LoVo (cell line): ENCODE results near the gene GGT1.
"Not testable (repeated sequence)": the region's sequence is repeated elsewhere in the genome, so short reads cannot be mapped to it uniquely, and the experiment has no call there.

ENCODE experiments used
- DNase-seq: peaks from one replicate; pipeline ENCODE4 v3.0.0-alpha.2; 2016; ENCODE audit warnings: low spot score

The GGT1 gene

DNA sequence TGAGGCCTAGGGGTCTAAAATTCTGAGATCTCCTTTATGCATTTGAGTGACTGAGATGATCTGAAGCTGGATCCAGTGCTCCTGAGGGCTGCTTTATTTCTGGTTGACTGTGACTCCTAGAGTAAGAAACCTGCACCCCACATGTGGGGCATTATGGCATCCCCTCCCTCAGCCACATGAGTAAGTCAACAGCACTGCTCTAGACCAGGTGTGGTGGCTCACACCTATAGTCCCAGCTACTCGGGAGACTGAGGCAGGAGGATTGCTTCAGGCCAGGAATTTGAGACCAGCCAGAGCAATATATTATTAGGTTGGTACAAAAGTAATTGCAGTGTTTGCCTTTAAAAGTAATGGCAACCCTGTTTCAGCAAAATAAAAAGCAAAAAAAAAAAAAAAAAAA is 39.3 kb downstream of the GGT1 start:
- not testable (repeated sequence) for DNase-seq

DNA sequence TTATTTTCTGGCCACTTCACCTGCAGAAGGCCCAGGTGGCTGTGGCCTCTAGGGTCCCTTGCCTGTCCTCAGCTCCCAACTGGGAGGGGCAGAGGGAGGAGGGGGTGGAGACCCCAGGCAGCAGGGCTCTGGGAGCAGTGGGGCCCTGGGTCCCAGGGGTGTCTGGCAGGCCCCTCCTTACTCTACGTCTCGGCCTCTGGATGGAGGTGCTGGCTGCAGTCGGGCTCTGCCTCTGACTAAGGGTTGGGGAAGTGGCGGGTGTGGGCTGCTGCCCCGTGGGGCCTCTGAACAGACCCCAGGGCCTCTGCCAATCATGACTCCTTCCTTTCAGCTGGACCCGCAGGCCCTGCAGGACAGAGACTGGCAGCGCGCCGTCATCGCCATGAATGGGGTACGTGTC is 41.4 kb downstream of the GGT1 start:
- not testable (repeated sequence) for DNase-seq

DNA sequence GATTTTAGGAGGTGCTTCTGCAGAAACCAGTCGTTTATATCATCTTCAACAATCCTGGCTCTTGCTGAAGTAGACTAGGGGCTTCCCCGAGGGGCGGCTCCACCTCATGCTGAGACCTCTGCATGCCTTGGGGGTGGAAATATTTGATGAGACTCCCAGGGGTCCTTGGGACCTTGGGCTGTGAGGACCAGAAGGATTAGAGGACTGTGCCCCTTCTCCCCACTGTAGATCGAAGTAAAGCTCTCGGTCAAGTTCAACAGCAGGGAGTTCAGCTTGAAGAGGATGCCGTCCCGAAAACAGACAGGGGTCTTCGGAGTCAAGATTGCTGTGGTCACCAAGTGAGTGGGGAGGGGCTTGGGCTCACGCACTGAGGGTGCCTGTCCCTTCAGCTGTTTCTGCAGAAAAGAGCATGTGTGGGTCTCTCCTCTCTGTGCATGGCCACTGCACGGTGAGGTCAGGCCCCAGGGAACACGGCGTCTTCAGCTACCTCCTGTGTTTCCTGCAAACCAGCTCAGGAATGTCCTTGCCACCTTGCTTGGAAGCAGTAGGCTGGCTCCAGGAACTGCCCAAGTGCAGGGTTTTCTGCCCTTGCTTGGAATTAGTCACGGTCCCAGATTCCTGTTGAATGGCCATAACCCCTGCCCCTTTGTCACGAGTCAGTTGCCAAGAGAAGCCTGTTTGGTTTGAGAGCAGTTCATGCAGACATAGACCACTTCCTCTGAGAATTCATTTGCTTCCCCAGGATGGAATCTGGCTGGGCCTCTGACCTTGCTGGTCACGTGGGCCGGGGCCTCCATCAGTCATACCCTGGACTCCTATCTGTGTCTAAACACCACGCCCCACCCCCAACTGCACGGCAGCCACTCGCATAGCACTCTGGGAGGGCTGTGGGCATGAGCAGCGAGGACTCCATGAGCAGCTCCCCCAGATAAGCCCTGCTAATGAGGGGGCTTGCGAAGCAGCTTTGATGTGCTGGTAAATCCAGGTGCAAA is 42.7 kb downstream of the GGT1 start:
- not testable (repeated sequence) for DNase-seq

DNA sequence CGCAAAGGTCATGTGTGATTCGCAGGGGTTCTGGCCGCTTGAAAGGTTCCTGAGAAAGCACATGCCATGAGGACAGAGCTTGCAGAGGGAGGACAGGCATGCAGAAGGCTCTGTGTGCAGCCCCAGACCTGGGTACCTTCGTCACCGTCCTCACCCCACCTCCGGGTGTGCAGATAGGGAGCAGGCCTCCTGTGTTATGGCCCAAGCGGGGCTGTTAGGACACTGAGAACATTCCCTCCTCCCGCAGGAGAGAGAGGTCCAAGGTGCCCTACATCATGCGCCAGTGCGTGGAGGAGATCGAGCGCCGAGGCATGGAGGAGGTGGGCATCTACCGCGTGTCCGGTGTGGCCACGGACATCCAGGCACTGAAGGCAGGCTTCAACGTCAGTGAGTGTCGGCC is 43.8 kb downstream of the GGT1 start:
- not testable (repeated sequence) for DNase-seq

DNA sequence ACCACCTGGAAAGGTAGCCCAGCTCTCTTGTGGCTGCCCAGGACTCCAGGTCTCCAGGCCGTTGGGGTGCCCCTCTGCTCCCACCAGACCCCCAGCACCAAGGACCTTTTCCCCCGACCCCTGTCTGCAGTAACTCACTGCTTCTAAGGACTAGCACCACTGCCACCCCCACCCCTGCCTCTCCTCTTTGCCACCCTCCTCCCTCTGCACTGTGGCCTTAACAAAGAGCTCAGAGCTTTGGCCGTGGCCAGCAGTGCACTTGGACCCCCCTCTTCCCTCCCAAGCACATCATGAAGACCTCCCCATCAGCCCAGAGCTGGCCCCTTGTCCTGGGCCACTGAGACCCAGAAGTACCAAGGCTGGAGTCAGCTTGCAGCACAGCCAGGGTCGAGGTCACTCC is 46.4 kb downstream of the GGT1 start:
- not testable (repeated sequence) for DNase-seq

DNA sequence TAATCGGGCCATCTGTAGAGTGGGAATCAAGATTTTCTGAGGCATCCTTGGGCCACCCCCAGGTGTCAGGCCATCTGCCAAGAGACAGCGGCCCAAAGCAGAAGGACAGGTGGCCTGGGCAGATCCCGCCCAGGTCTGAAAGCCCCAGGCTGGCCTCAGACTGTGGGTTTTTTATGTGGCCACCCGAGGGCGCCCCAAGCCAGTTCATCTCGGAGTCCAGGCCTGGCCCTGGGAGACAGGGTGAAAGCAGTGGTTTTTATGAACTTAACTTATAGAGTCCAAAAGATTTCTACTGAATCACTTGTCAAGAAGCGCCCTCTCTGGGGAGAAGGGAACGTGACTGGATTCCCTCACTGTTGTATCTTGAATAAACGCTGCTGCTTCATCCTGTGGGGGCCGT is 47.9 kb downstream of the GGT1 start:
- not testable (repeated sequence) for DNase-seq

DNA sequence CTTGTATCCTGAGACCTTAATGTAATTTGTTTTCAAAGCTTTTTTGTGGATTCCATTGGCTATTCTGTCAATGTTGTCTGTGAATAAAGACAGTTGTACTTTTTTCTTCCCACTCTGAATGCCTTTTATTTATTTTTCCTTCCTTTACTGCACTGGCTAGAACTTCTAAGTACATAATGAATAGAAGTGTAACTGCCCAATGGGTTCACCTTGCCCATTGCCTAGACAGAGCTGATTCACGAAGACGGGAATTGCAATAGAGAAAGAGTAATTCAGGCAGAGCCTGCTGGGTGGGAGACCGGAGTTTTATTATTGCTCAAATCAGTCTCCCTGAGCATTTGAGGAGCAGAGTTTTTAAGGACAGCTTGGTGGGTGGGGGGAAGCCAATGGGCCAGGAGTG is 62.4 kb downstream of the GGT1 start:
- not testable (repeated sequence) for DNase-seq

DNA sequence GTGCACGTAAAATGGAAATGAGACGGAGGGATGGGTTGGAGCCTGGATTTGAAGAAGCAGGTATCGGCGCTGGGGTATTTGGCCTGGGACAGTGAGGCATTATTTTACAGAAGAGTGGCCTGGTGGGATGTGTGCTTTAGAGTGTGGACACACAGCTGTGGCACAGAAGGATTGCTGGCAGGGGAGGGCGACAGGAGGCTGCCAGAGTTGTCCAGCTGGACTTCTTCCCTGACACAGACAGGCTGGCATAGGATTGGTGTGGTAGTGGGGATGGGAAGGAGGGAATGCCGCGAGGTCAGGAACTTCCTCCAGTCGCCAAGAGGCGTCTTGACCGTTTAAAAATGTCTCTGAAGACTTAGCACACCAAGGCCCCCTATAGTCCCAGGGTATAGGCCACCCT is 64.9 kb downstream of the GGT1 start:
- DNase-seq = not testable (repeated sequence)

DNA sequence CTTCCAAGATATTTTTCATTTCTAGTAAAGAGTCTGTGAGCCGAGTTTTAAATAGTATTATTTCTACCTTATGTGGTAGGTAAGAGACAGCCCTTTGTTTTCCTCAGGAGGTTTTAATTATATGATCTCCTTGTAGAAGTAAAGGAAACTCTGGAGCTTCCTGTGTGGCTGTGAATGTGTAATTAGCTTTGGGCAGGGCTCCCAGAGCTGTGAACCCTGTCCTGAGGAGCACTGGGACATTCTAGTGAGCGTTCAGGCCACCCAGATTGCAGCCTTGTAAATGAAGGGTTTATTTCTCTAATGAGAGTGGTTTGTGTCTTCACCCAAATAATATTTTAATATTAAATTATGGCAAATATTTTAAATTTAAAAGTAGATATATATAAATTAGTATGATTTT is 69.5 kb downstream of the GGT1 start:
- DNase-seq = not testable (repeated sequence)
